GM12878 (cell line): ENCODE measurements around the gene CLCA2. TPM values are rescaled to one million over a fixed set of nuclear protein-coding genes. Genes with fewer than 3 reads are reported as not detected.

Experiments
- ATAC-seq: fragments of 200-7000 bp; cut with Tn5 transposase; 3 replicates; pipeline ENCODE4 v1.9.1; 2020; ENCODE audit warnings: mild to moderate bottlenecking, moderate library complexity
- BruUV-seq: library from RNA; stranded (reverse); fragments of 400-500 nt; replicated peaks from 2 replicates; lab custom pipeline; 2021; lab: Mats Ljungman, UMichigan
- CTCF ChIA-PET: fragments of 300-600 bp; sonication (Branson Sonifier 250); formaldehyde crosslinking; extraction: SDS; loops from one replicate; lab custom pipeline; 2021; ENCODE audit warnings: inconsistent platforms; lab: Yijun Ruan, JAX
- POLR2A ChIA-PET: fragments of 350-600 bp; formaldehyde crosslinking; extraction: SDS; loops from one replicate; lab custom pipeline; 2021; ENCODE audit warnings: inconsistent platforms; lab: Charles Lee
- RAD21 ChIA-PET: fragments of 300-600 bp; sonication (Branson Sonifier 250); formaldehyde crosslinking; loops from one replicate; lab custom pipeline; 2023; ENCODE audit warnings: antibody characterized with exemption; ENCODE audit not compliant: unreplicated experiment; lab: Charles Lee
- SMC1A ChIA-PET: fragments of 300-600 bp; sonication (Branson Sonifier 250); formaldehyde crosslinking; loops from one replicate; lab custom pipeline; 2023; ENCODE audit not compliant: unreplicated experiment, uncharacterized antibody; lab: Charles Lee
- DNase-seq: peaks from one replicate; pipeline ENCODE4 v3.0.0-alpha.2; 2011; ENCODE audit warnings: low read depth, low spot score
- FAIRE-seq: peaks from 3 replicates; lab custom pipeline; 2011; peaks lifted over from hg19 to GRCh38; lab: Jason Lieb, UNC
- H2AFZ ChIP-seq: 2 replicates; pipeline ENCODE4 v1.6.0; 2011; ENCODE audit warnings: low read depth, low read length, control low read depth; ENCODE audit not compliant: control insufficient read depth
- H3K27ac ChIP-seq: 2 replicates; pipeline ENCODE4 v1.5.1; 2011; ENCODE audit warnings: control low read depth; ENCODE audit not compliant: control insufficient read depth, insufficient read depth
- H3K27me3 ChIP-seq, 2 experiments: replicated peaks in 1 of 2; 2 replicates each; pipeline versions ENCODE4 v1.6.0 to v1.6.1; 2011; ENCODE audit warnings: low read length in 1 of 2; ENCODE audit not compliant: control insufficient read depth in 2 of 2, insufficient read depth in 2 of 2
- H3K36me3 ChIP-seq, 2 experiments: 2 replicates each; pipeline ENCODE4 v1.5.1; 2011; ENCODE audit warnings: low read length in 1 of 2; ENCODE audit not compliant: control insufficient read depth in 2 of 2, insufficient read depth in 2 of 2
- H3K4me1 ChIP-seq: 2 replicates; pipeline ENCODE4 v1.6.1; 2011; ENCODE audit warnings: mild to moderate bottlenecking, low read length, moderate library complexity, mixed read lengths; ENCODE audit not compliant: control insufficient read depth, insufficient read depth
- H3K4me2 ChIP-seq: 2 replicates; pipeline ENCODE4 v1.6.0; 2011; ENCODE audit warnings: control low read depth; ENCODE audit not compliant: control insufficient read depth, insufficient read depth
- H3K4me3 ChIP-seq: fragments of 200-600 bp; sonication (generic); 2 replicates; pipeline ENCODE4 v1.5.1; 2016
- H3K79me2 ChIP-seq: 2 replicates; pipeline ENCODE4 v1.6.0; 2011; ENCODE audit warnings: low read length; ENCODE audit not compliant: control insufficient read depth, insufficient read depth
- H3K9ac ChIP-seq: 2 replicates; pipeline ENCODE4 v1.8.0; 2011; ENCODE audit warnings: low read length, control low read depth, mixed read lengths; ENCODE audit not compliant: control insufficient read depth, insufficient read depth
- H3K9me3 ChIP-seq: replicated peaks from 3 replicates; pipeline ENCODE4 v1.5.1; 2011; ENCODE audit warnings: mild to moderate bottlenecking, low read length; ENCODE audit not compliant: control insufficient read depth, insufficient read depth
- H4K20me1 ChIP-seq: 2 replicates; pipeline ENCODE4 v1.6.0; 2011; ENCODE audit not compliant: control insufficient read depth, insufficient read depth
- ATF3 ChIP-seq: IDR thresholded peaks from 2 replicates; pipeline ENCODE4 v1.6.1; 2011; ENCODE audit warnings: low read depth, mild to moderate bottlenecking, low read length, moderate library complexity, borderline replicate concordance; ENCODE audit errors: extremely low read depth
- BHLHE40 ChIP-seq, 2 experiments: fragments of 450-650 bp in 1 of 2; IDR thresholded peaks; 2 replicates each; pipeline ENCODE4 v1.6.1; 2011 to 2017; ENCODE audit warnings: low read depth in 2 of 2, borderline replicate concordance in 1 of 2, improper control_type of control experiment in 1 of 2, low read length in 1 of 2, mild to moderate bottlenecking in 1 of 2
- CBX3 ChIP-seq: fragments of 200-600 bp; sonication (generic); IDR thresholded peaks from 2 replicates; pipeline ENCODE4 v1.6.1; 2016; ENCODE audit warnings: low read depth, borderline replicate concordance
- CTCF ChIP-seq, 3 experiments: IDR thresholded peaks in 2 of 3; conservative IDR thresholded peaks in 1 of 3; 2 replicates each; pipeline ENCODE4 v1.5.1; 2011; ENCODE audit warnings: low read depth in 3 of 3, low read length in 3 of 3, mild to moderate bottlenecking in 3 of 3, control low read depth in 2 of 3, moderate library complexity in 2 of 3, inconsistent platforms in 1 of 3, mixed read lengths in 1 of 3; ENCODE audit not compliant: control insufficient read depth in 2 of 3, insufficient read depth in 1 of 3; ENCODE audit errors: extremely low read depth in 1 of 3
- IRF3 ChIP-seq: fragments of 450-650 bp; IDR thresholded peaks from 2 replicates; pipeline ENCODE4 v1.6.1; 2014; ENCODE audit warnings: mild to moderate bottlenecking
- LARP7 ChIP-seq: fragments of 450-650 bp; IDR thresholded peaks from 2 replicates; pipeline ENCODE4 v1.6.1; 2017; ENCODE audit warnings: mild to moderate bottlenecking
- PBX3 ChIP-seq: IDR thresholded peaks from 2 replicates; pipeline ENCODE4 v1.6.1; 2011; ENCODE audit warnings: mild to moderate bottlenecking, low read depth, low read length, moderate library complexity; ENCODE audit not compliant: insufficient replicate concordance
- PKNOX1 ChIP-seq: fragments of 450-650 bp; IDR thresholded peaks from 2 replicates; pipeline ENCODE4 v1.6.1; 2016; ENCODE audit warnings: mild to moderate bottlenecking
- POLR2A ChIP-seq: IDR thresholded peaks from 2 replicates; pipeline ENCODE4 v1.6.1; 2011; ENCODE audit warnings: low read depth, mild to moderate bottlenecking, low read length
- POLR2AphosphoS2 ChIP-seq: IDR thresholded peaks from 2 replicates; pipeline ENCODE4 v1.6.1; 2011; ENCODE audit warnings: low read depth, mild to moderate bottlenecking, low read length, improper control_type of control experiment, moderate library complexity
- POU2F2 ChIP-seq: IDR thresholded peaks from 3 replicates; pipeline ENCODE4 v1.6.1; 2011; ENCODE audit warnings: low read depth, mild to moderate bottlenecking, low read length, borderline replicate concordance
- RUNX3 ChIP-seq: IDR thresholded peaks from 2 replicates; pipeline ENCODE4 v1.6.1; 2012; ENCODE audit warnings: low read length, inconsistent platforms
- SUZ12 ChIP-seq: fragments of 200-600 bp; sonication (generic); IDR thresholded peaks from one replicate; pipeline ENCODE4 v1.6.1; 2018; ENCODE audit warnings: antibody characterized with exemption, mild to moderate bottlenecking; ENCODE audit not compliant: unreplicated experiment
- ZNF274 ChIP-seq: IDR thresholded peaks from one replicate; pipeline ENCODE4 v1.8.0; 2011; ENCODE audit not compliant: insufficient read length, insufficient read depth
- WGBS: methylation state at CpG from one replicate; pipeline ENCODE4 v1.1.6; 2016; ENCODE audit warnings: low lambda C conversion rate; ENCODE audit not compliant: insufficient replicate concordance, insufficient coverage; ENCODE audit errors: missing lambda C conversion rate; 5-methylcytosine and 5-hydroxymethylcytosine counted together
- in situ Hi-C: fragments of 300-500 bp; cut with MboI; formaldehyde crosslinking; loops from 9 replicates; pipeline ENCODE4 v1.14.3; 2018; ENCODE audit warnings: mixed read lengths
- intact Hi-C: fragments of 100-400 bp; cut with micrococcal nuclease; formaldehyde crosslinking; loops from one replicate; pipeline ENCODE4 v1.14.2; 2022; ENCODE audit not compliant: unreplicated experiment
- polyA plus RNA-seq, 11 experiments: library from polyadenylated mRNA; depleted of rRNA in 4 of 11; unstranded in 6 of 11; stranded (reverse) in 5 of 11; fragments of >200 nt; fragmentation: Nextera tagmentation in 4 of 11; fragmentation: Illumina TruSeq in 1 of 11; extraction: Ambion mirVana in 4 of 11; extraction: Trizol in 1 of 11; gene quantifications; 1 replicate in 1 of 11; 2 replicates in 10 of 11; pipeline versions ENCODE4 v1.2.1 to v1.2.3, GENCODE V29; 2011 to 2016; ENCODE audit warnings: inconsistent platforms in 2 of 11, missing spikeins in 2 of 11, low read depth in 1 of 11
- total RNA-seq, 4 experiments: library from RNA; depleted of rRNA in 3 of 4; stranded (reverse); fragments of >200 nt in 3 of 4; fragmentation: Illumina TruSeq in 1 of 4; extraction: Trizol in 1 of 4; gene quantifications; 2 replicates each; pipeline versions ENCODE4 v1.2.1 to v1.2.3, GENCODE V29; 2013 to 2021

Gene CLCA2
- total and polyA plus RNA-seq, 10 of the 15 experiments (the other 5 are each of a cell fraction or from before 2014, with no cell fraction given): 0.01 to 0.20 (median 0.08) TPM; not detected in 6

GRCh38 chr1:86504895-86505563 is 81.1 kb downstream of the CLCA2 start (continued):
- TF ChIP-seq ATF3 (no peak), PBX3 (no peak)

GRCh38 chr1:86505564-86505902 is 81.6 kb downstream of the CLCA2 start:
- in situ Hi-C loops: loop anchor here (25.0 kb wide), 1 partner anchor 582 kb away; no protein-coding TSS in a partner anchor
- Histone ChIP-seq H4K20me1 (no peaks in the 10 kb centered on the region), H3K9me3 (no peaks in the 10 kb centered on the region), H3K9ac (no peak overlapping the region), H3K4me3 (no peak overlapping the region), H3K4me1 (no peaks in the 10 kb centered on the region), H2AFZ (no peak overlapping the region), H3K27ac (no peak overlapping the region), H3K27me3 (peaks cover 0 to 2% of the 10 kb centered on the region in 2 experiments; a peak in 3 of 4 replicates), H3K36me3 (no peaks in the 10 kb centered on the region), H3K79me2 (no peaks in the 10 kb centered on the region), H3K4me2 (no peak overlapping the region)
- ChIA-PET RAD21 (interaction anchor here (1.1 kb wide), 1 partner anchor 103 kb away, joined by 3 read pairs; no protein-coding TSS in a partner anchor), SMC1A (interaction anchor here (0.6 to 3.0 kb wide), 5 partner anchors 18 to 235 kb away, joined by 3 to 7 read pairs (median 4); no protein-coding TSS in a partner anchor), POLR2A (no interaction called here), CTCF (interaction anchor here (0.8 to 11.1 kb wide), 11 partner anchors 9 to 248 kb away, joined by 3 to 104 read pairs (median 4); no protein-coding TSS in a partner anchor)
- no peak for DNase-seq
- FAIRE-seq: no peak
- 25% methylated on average over 3 of the region's 4 CpGs for WGBS
- BruUV-seq: no TSS peak
- intact Hi-C loops: loop anchor here (10.0 kb wide), 1 partner anchor 579 kb away; no protein-coding TSS in a partner anchor
- ATAC-seq: no peak
- no peak for TF ChIP-seq RUNX3
- no peak for TF ChIP-seq POLR2AphosphoS2
- TF ChIP-seq POLR2A: no peak
- TF ChIP-seq PKNOX1: no peak
- TF ChIP-seq CBX3: no peak
- no peak for TF ChIP-seq IRF3
- TF ChIP-seq LARP7: no peak
- TF ChIP-seq ZNF274: no peak
- no peak for TF ChIP-seq POU2F2
- TF ChIP-seq CTCF (IDR thresholded peaks at IDR 0.05 in 2 of 3, conservative IDR thresholded peaks at IDR 0.05 in 1 of 3; ENCODE audit: control insufficient read depth in 2 of 3, extremely low read depth in 1 of 3, insufficient read depth in 1 of 3, low read depth in 3 of 3, low read length in 3 of 3): no peak
- TF ChIP-seq BHLHE40 (IDR thresholded peaks at IDR 0.05; ENCODE audit: borderline replicate concordance in 1 of 2, low read depth in 2 of 2, low read length in 1 of 2): no peak
- no peak for TF ChIP-seq SUZ12
